IMR-90 (cell line): ENCODE results near the gene CELA2B. TPM values are rescaled to one million over a fixed set of nuclear protein-coding genes. Genes with fewer than 3 reads are reported as not detected.

Source experiments
- ATAC-seq: fragments of 200-7000 bp; cut with Tn5 transposase; 2 replicates; pipeline ENCODE4 v1.9.1; 2020; ENCODE audit warnings: low read depth, mild to moderate bottlenecking, moderate library complexity
- BruUV-seq: library from RNA; stranded (reverse); fragments of 400-500 nt; replicated peaks from 2 replicates; lab custom pipeline; 2021; lab: Mats Ljungman, UMichigan
- CTCF ChIA-PET: fragments of 300-600 bp; formaldehyde crosslinking; extraction: SDS; loops from one replicate; lab custom pipeline; 2021; ENCODE audit warnings: antibody characterized with exemption; lab: Yijun Ruan, JAX
- POLR2A ChIA-PET: fragments of 300-600 bp; sonication (Branson Sonifier 250); formaldehyde crosslinking; loops from one replicate; lab custom pipeline; 2022; ENCODE audit warnings: antibody characterized with exemption; ENCODE audit not compliant: unreplicated experiment; lab: Charles Lee
- DNase-seq: peaks from one replicate; pipeline ENCODE4 v3.0.0; 2013
- H2AFZ ChIP-seq: replicated peaks from 2 replicates; pipeline ENCODE3; 2013; ENCODE audit warnings: low read length, mild to moderate bottlenecking; ENCODE audit not compliant: poor library complexity
- H2AK5ac ChIP-seq: 2 replicates; pipeline ENCODE4 v1.6.1; 2013; ENCODE audit warnings: low read depth, low read length, inconsistent platforms
- H2AK9ac ChIP-seq: replicated peaks from 2 replicates; pipeline ENCODE3; 2013; ENCODE audit warnings: mild to moderate bottlenecking, low read depth, low read length, moderate library complexity; ENCODE audit not compliant: poor library complexity
- H2BK120ac ChIP-seq: 2 replicates; pipeline ENCODE4 v1.6.1; 2013; ENCODE audit warnings: low read depth, low read length, inconsistent platforms
- H2BK15ac ChIP-seq: 3 replicates; pipeline ENCODE4 v1.6.1; 2013; ENCODE audit warnings: low read depth, low read length, inconsistent platforms
- H2BK20ac ChIP-seq: 2 replicates; pipeline ENCODE4 v1.6.1; 2013; ENCODE audit warnings: low read depth, mild to moderate bottlenecking, inconsistent platforms, low read length, moderate library complexity
- H2BK5ac ChIP-seq: 2 replicates; pipeline ENCODE4 v1.6.1; 2013; ENCODE audit warnings: mild to moderate bottlenecking, low read depth, low read length, inconsistent platforms; ENCODE audit not compliant: poor library complexity, severe bottlenecking
- H3K14ac ChIP-seq: replicated peaks from 2 replicates; pipeline ENCODE4 v1.6.1; 2013; ENCODE audit warnings: low read depth, low read length, inconsistent platforms
- H3K18ac ChIP-seq: 2 replicates; pipeline ENCODE4 v1.6.1; 2013; ENCODE audit warnings: low read depth, low read length, control low read depth
- H3K23ac ChIP-seq: 2 replicates; pipeline ENCODE4 v1.6.1; 2013; ENCODE audit warnings: low read depth, low read length, inconsistent platforms
- H3K27ac ChIP-seq: 2 replicates; pipeline ENCODE4 v1.5.1; 2013; ENCODE audit warnings: mild to moderate bottlenecking, control low read depth, low read length; ENCODE audit not compliant: insufficient read depth
- H3K27me3 ChIP-seq: 2 replicates; pipeline ENCODE4 v1.6.1; 2013; ENCODE audit warnings: low read length; ENCODE audit not compliant: control insufficient read depth, insufficient read depth
- H3K36me3 ChIP-seq: 2 replicates; pipeline ENCODE4 v1.6.1; 2013; ENCODE audit warnings: low read length, mixed read lengths; ENCODE audit not compliant: control insufficient read depth, insufficient read depth
- H3K4ac ChIP-seq: 2 replicates; pipeline ENCODE4 v1.6.1; 2013; ENCODE audit warnings: low read depth, low read length, inconsistent platforms
- H3K4me1 ChIP-seq: 2 replicates; pipeline ENCODE4 v1.6.1; 2013; ENCODE audit warnings: low read length, mixed read lengths; ENCODE audit not compliant: control insufficient read depth, insufficient read depth
- H3K4me2 ChIP-seq: 2 replicates; pipeline ENCODE4 v1.6.1; 2013; ENCODE audit warnings: low read depth, mild to moderate bottlenecking, control low read depth, low read length, moderate library complexity
- H3K4me3 ChIP-seq: 2 replicates; pipeline ENCODE4 v1.5.1; 2013; ENCODE audit warnings: low read depth, mild to moderate bottlenecking, control low read depth, low read length, moderate library complexity; ENCODE audit not compliant: insufficient read depth
- H3K56ac ChIP-seq: 2 replicates; pipeline ENCODE4 v1.6.1; 2013; ENCODE audit warnings: low read length, inconsistent platforms; ENCODE audit not compliant: insufficient read depth; ENCODE audit errors: extremely low read depth
- H3K79me1 ChIP-seq, 2 experiments: 2 replicates each; pipeline ENCODE4 v1.6.1; 2013; ENCODE audit warnings: low read length in 2 of 2, inconsistent platforms in 1 of 2, low read depth in 1 of 2
- H3K9ac ChIP-seq: 2 replicates; pipeline ENCODE4 v1.6.1; 2013; ENCODE audit warnings: low read depth, low read length, control low read depth
- H3K9me1 ChIP-seq: 2 replicates; pipeline ENCODE4 v1.6.1; 2013; ENCODE audit warnings: low read length, inconsistent platforms; ENCODE audit not compliant: insufficient read depth
- H3K9me3 ChIP-seq: 2 replicates; pipeline ENCODE4 v1.6.1; 2013; ENCODE audit warnings: low read length; ENCODE audit not compliant: control insufficient read depth, insufficient read depth
- H4K20me1 ChIP-seq: 2 replicates; pipeline ENCODE4 v1.6.1; 2013; ENCODE audit warnings: low read length, inconsistent platforms; ENCODE audit not compliant: insufficient read depth
- H4K5ac ChIP-seq: 2 replicates; pipeline ENCODE4 v1.6.1; 2013; ENCODE audit warnings: mild to moderate bottlenecking, low read depth, low read length, control low read depth
- H4K8ac ChIP-seq, 2 experiments: 2 replicates each; pipeline ENCODE4 v1.6.1; 2013; ENCODE audit warnings: low read depth in 2 of 2, low read length in 2 of 2, control low read depth in 1 of 2, inconsistent platforms in 1 of 2
- H4K91ac ChIP-seq: 2 replicates; pipeline ENCODE4 v1.6.1; 2013; ENCODE audit warnings: low read depth, low read length, inconsistent platforms; ENCODE audit not compliant: insufficient read depth
- BHLHE40 ChIP-seq: fragments of 150-350 bp; IDR thresholded peaks from 2 replicates; pipeline ENCODE4 v1.6.1; 2016; ENCODE audit warnings: mild to moderate bottlenecking, low read depth, low read length
- CEBPB ChIP-seq: IDR thresholded peaks from 2 replicates; pipeline ENCODE4 v1.6.1; 2012; ENCODE audit warnings: low read depth, low read length, improper control_type of control experiment
- CHD1 ChIP-seq: IDR thresholded peaks from 2 replicates; pipeline ENCODE4 v1.6.1; 2012; ENCODE audit warnings: low read depth, low read length, improper control_type of control experiment
- CTCF ChIP-seq: conservative IDR thresholded peaks from 2 replicates; pipeline ENCODE4 v1.5.1; 2012; ENCODE audit warnings: mild to moderate bottlenecking, low read depth, low read length, improper control_type of control experiment
- ELK1 ChIP-seq: fragments of 150-350 bp; IDR thresholded peaks from 2 replicates; pipeline ENCODE4 v1.6.1; 2016; ENCODE audit warnings: low read depth, mild to moderate bottlenecking, low read length, moderate library complexity, borderline replicate concordance
- FOS ChIP-seq: fragments of 150-350 bp; IDR thresholded peaks from 2 replicates; pipeline ENCODE4 v1.6.1; 2016; ENCODE audit warnings: low read depth, low read length
- MAFK ChIP-seq: IDR thresholded peaks from 2 replicates; pipeline ENCODE4 v1.6.1; 2012; ENCODE audit warnings: low read depth, low read length, improper control_type of control experiment
- MAZ ChIP-seq: IDR thresholded peaks from 2 replicates; pipeline ENCODE4 v1.6.1; 2012; ENCODE audit warnings: low read depth, mild to moderate bottlenecking, low read length, improper control_type of control experiment, moderate library complexity, borderline replicate concordance
- MXI1 ChIP-seq: IDR thresholded peaks from 2 replicates; pipeline ENCODE4 v1.6.1; 2012; ENCODE audit warnings: low read depth, mild to moderate bottlenecking, low read length, moderate library complexity, borderline replicate concordance
- NFE2L2 ChIP-seq: fragments of 150-350 bp; IDR thresholded peaks from 2 replicates; pipeline ENCODE4 v1.6.1; 2016; ENCODE audit warnings: low read depth, mild to moderate bottlenecking, low read length
- POLR2A ChIP-seq: IDR thresholded peaks from 2 replicates; pipeline ENCODE4 v1.6.1; 2012; ENCODE audit warnings: mild to moderate bottlenecking, low read depth, low read length
- RAD21 ChIP-seq: IDR thresholded peaks from 2 replicates; pipeline ENCODE4 v1.6.1; 2012; ENCODE audit warnings: low read length, improper control_type of control experiment
- RCOR1 ChIP-seq: IDR thresholded peaks from 2 replicates; pipeline ENCODE4 v1.6.1; 2012; ENCODE audit warnings: mild to moderate bottlenecking, low read length, improper control_type of control experiment; ENCODE audit not compliant: insufficient replicate concordance
- RFX5 ChIP-seq: IDR thresholded peaks from 2 replicates; pipeline ENCODE4 v1.8.0; 2012; ENCODE audit warnings: low read depth, mild to moderate bottlenecking, low read length, moderate library complexity
- SMC3 ChIP-seq: fragments of 150-350 bp; IDR thresholded peaks from 2 replicates; pipeline ENCODE4 v1.6.1; 2016; ENCODE audit warnings: low read depth, mild to moderate bottlenecking, antibody characterized with exemption, low read length, moderate library complexity
- USF2 ChIP-seq: fragments of 150-350 bp; IDR thresholded peaks from 2 replicates; pipeline ENCODE4 v1.6.1; 2017; ENCODE audit warnings: mild to moderate bottlenecking, antibody characterized with exemption, low read length, low read depth
- WGBS, 2 experiments: methylation state at CpG; one replicate each; pipeline versions ENCODE4 v1.1.5 to v1.1.7; 2013; ENCODE audit warnings: missing lambda C conversion rate in 2 of 2; ENCODE audit not compliant: insufficient read length in 1 of 2; ENCODE audit errors: extremely low coverage in 2 of 2; 5-methylcytosine and 5-hydroxymethylcytosine counted together
- dilution Hi-C: fragments of 300-500 bp; cut with HindIII; formaldehyde crosslinking; loops from one replicate; pipeline ENCODE4 v1.14.3; 2018; ENCODE audit warnings: low sequenced_read_pairs; ENCODE audit not compliant: unreplicated experiment
- in situ Hi-C: fragments of 300-500 bp; cut with MboI; formaldehyde crosslinking; loops from 3 replicates; pipeline ENCODE4 v1.14.3; 2019; ENCODE audit warnings: low sequenced_read_pairs, inconsistent platforms, mixed read lengths
- intact Hi-C: fragments of 100-400 bp; cut with micrococcal nuclease; formaldehyde crosslinking; loops from 2 replicates; pipeline ENCODE4 v1.10.0; 2022
- polyA plus RNA-seq, 3 experiments: library from polyadenylated mRNA; depleted of rRNA; stranded (reverse); fragments of >200 nt; gene quantifications; 2 replicates each; pipeline ENCODE4 v1.2.3, GENCODE V29; 2012; ENCODE audit warnings: low replicate concordance in 1 of 3
- total RNA-seq: library from RNA; depleted of rRNA; stranded (reverse); fragments of >200 nt; gene quantifications from 2 replicates; pipeline ENCODE4 v1.2.3, GENCODE V29; 2012

CELA2B gene
- total and polyA plus RNA-seq, 2 of the 4 experiments (the other 2 are of a cell fraction) = not detected

GRCh38 chr1:15453734-15454133 lies 22.2 kb upstream of the CELA2B start:
- POLR2A ChIA-PET = interaction anchor here (0.5 kb wide), 1 partner anchor 42 kb away, joined by 4 read pairs; no protein-coding TSS in a partner anchor
- DNase-seq (peak; percentile 44), ATAC-seq (no peak)
- H3K56ac ChIP-seq = no peak overlapping the region
- WGBS, 2 experiments = no CpG with 5 or more reads among the region's 11 CpGs
- H3K27ac ChIP-seq = no peak overlapping the region
- no peak overlapping the region for H3K23ac ChIP-seq
- no peaks in the 10 kb centered on the region for H3K27me3 ChIP-seq
- dilution Hi-C loops = no loop called here
- peaks cover 4% of the 10 kb centered on the region for H3K9me3 ChIP-seq
- no peak overlapping the region for H3K9ac ChIP-seq
- H2BK15ac ChIP-seq = no peak overlapping the region
- no peak overlapping the region for H4K8ac ChIP-seq
- no peak overlapping the region for H2AK9ac ChIP-seq
- no peak overlapping the region for H3K14ac ChIP-seq
- no peak overlapping the region for H3K4me3 ChIP-seq
- in situ Hi-C loops = no loop called here
- TF ChIP-seq MAZ = no peak
- no peak for TF ChIP-seq FOS
- TF ChIP-seq RFX5 = no peak
- TF ChIP-seq CEBPB = no peak
- no peak for TF ChIP-seq MXI1
- no peak for TF ChIP-seq POLR2A
- TF ChIP-seq CHD1 = no peak
- no peak for TF ChIP-seq ELK1
- no peak for TF ChIP-seq NFE2L2
- no peak for TF ChIP-seq BHLHE40
- TF ChIP-seq RAD21 = no peak
- no peak for TF ChIP-seq SMC3
- no peak for TF ChIP-seq RCOR1
- no peak for TF ChIP-seq MAFK
- no peak for TF ChIP-seq USF2
- TF ChIP-seq CTCF = no peak
- H2BK5ac ChIP-seq = no peak overlapping the region
- intact Hi-C loops = no loop called here
- H2AK5ac ChIP-seq = no peak overlapping the region
- no peak overlapping the region for H3K4me2 ChIP-seq
- H3K18ac ChIP-seq = no peak overlapping the region
- H3K4ac ChIP-seq = no peak overlapping the region
- no peaks in the 10 kb centered on the region for H3K9me1 ChIP-seq
- no peaks in the 10 kb centered on the region for H3K36me3 ChIP-seq
- H2BK120ac ChIP-seq = no peak overlapping the region
- no peaks in the 10 kb centered on the region for H3K79me1 ChIP-seq
- no peak overlapping the region for H4K5ac ChIP-seq
- no peak overlapping the region for H2BK20ac ChIP-seq
- H4K20me1 ChIP-seq = no peaks in the 10 kb centered on the region
- H2AFZ ChIP-seq = no peak overlapping the region
- 0 out of 2 replicates have a peak, but pooled peaks cover 4% of the 10 kb centered on the region for H3K4me1 ChIP-seq
- BruUV-seq = no TSS peak
- H4K91ac ChIP-seq = no peak overlapping the region
- CTCF ChIA-PET = no interaction called here
